Measurements from ENCODE around the gene RWDD1.

The RWDD1 gene

GRCh38 chr6:116586276-116586675 is 15.0 kb downstream of the RWDD1 start:
- Histone ChIP-seq H3K4me1 (ENCODE audit: control insufficient read depth in 2 of 2, insufficient read depth in 1 of 2, low read depth in 1 of 2, low read length in 2 of 2) (no peaks in the 10 kb centered on the region), H3K18ac (ENCODE audit: low read length) (no peak overlapping the region), H3K9me3 (replicated peaks in 1 of 2; ENCODE audit: control insufficient read depth in 2 of 2, insufficient read depth in 1 of 2, low read depth in 1 of 2, low read length in 2 of 2) (no peaks in the 10 kb centered on the region), H3K4me2 (ENCODE audit: insufficient read depth, low read length, poor library complexity, severe bottlenecking) (no peak overlapping the region), H2BK5ac (ENCODE audit: low read length) (no peak overlapping the region), H2BK12ac (ENCODE audit: low read length) (no peak overlapping the region), H2AFZ (ENCODE audit: low read length) (no peak overlapping the region), H3K9ac (ENCODE audit: low read depth, low read length, poor library complexity) (no peak overlapping the region), H4K91ac (ENCODE audit: low read depth, low read length, poor library complexity) (no peak overlapping the region), H2BK15ac (ENCODE audit: low read length) (no peak overlapping the region), H4K8ac (ENCODE audit: low read depth, low read length) (no peak overlapping the region), H3K27ac (replicated peaks; ENCODE audit: low read length) (no peak overlapping the region), H3K4ac (ENCODE audit: low read length) (no peak overlapping the region), H2AK5ac (ENCODE audit: low read depth, low read length) (no peak overlapping the region), H3K79me1 (ENCODE audit: low read depth, low read length) (no peaks in the 10 kb centered on the region), H3K27me3 (ENCODE audit: control insufficient read depth in 3 of 3, insufficient read depth in 3 of 3, low read depth in 1 of 3, low read length in 3 of 3) (no peaks in the 10 kb centered on the region), H2BK120ac (ENCODE audit: low read depth, low read length) (no peak overlapping the region), H3K14ac (ENCODE audit: low read length) (no peak overlapping the region), H3K23ac (ENCODE audit: low read depth, low read length, poor library complexity) (no peak overlapping the region), H3K36me3 (replicated peaks in 1 of 2; ENCODE audit: control insufficient read depth in 2 of 2, insufficient read depth in 2 of 2, low read length in 2 of 2) (peaks cover 2 to 95% of the 10 kb centered on the region in 2 donors), H3K4me3 (ENCODE audit: low read length in 2 of 2) (no peak overlapping the region)
- DNase-seq (ENCODE audit: low spot score): no peak

DNA sequence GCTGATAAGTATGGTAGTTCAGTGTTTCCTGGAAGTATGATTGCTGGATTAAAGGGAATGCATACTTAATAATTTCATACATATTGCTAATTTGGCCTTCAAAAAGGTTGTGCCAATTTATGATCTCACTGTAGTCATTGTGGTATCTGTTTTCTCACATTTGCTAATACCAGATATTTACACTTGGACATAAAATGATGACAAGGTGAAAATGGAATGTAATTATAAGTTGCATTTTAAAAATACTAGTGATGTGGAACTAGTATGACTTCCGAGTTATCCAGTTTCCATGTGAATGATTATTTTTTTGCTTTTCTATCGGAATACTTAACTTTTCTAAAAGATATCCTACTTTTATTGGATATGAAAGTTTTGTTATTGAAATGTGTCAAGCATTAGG is 15.4 kb downstream of the RWDD1 start:
- H3K18ac ChIP-seq (ENCODE audit: low read length): no peak overlapping the region
- H3K27me3 ChIP-seq (ENCODE audit: control insufficient read depth in 3 of 3, insufficient read depth in 3 of 3, low read depth in 1 of 3, low read length in 3 of 3): no peaks in the 10 kb centered on the region
- H2BK12ac ChIP-seq (ENCODE audit: low read length): no peak overlapping the region
- no peak overlapping the region for H3K9ac ChIP-seq (ENCODE audit: low read depth, low read length, poor library complexity)
- no peak overlapping the region for H3K23ac ChIP-seq (ENCODE audit: low read depth, low read length, poor library complexity)
- no peak overlapping the region for H4K8ac ChIP-seq (ENCODE audit: low read depth, low read length)
- WGBS, 2 donors (ENCODE audit: extremely low coverage in 2 of 2, insufficient read length in 2 of 2, insufficient replicate concordance in 1 of 2): no CpG with 5 or more reads among the region's 2 CpGs
- no peak overlapping the region for H2BK5ac ChIP-seq (ENCODE audit: low read length)
- no peak overlapping the region for H3K4ac ChIP-seq (ENCODE audit: low read length)
- no peak overlapping the region for H3K27ac ChIP-seq (replicated peaks; ENCODE audit: low read length)
- no peak overlapping the region for H4K91ac ChIP-seq (ENCODE audit: low read depth, low read length, poor library complexity)
- no peak overlapping the region for H2BK15ac ChIP-seq (ENCODE audit: low read length)
- H3K4me2 ChIP-seq (ENCODE audit: insufficient read depth, low read length, poor library complexity, severe bottlenecking): no peak overlapping the region
- H3K36me3 ChIP-seq (replicated peaks in 1 of 2; ENCODE audit: control insufficient read depth in 2 of 2, insufficient read depth in 2 of 2, low read length in 2 of 2): peaks cover 4 to 95% of the 10 kb centered on the region in 2 donors
- no peak overlapping the region for H2AK5ac ChIP-seq (ENCODE audit: low read depth, low read length)
- H3K79me1 ChIP-seq (ENCODE audit: low read depth, low read length): no peaks in the 10 kb centered on the region
- H3K9me3 ChIP-seq (replicated peaks in 1 of 2; ENCODE audit: control insufficient read depth in 2 of 2, insufficient read depth in 1 of 2, low read depth in 1 of 2, low read length in 2 of 2): no peaks in the 10 kb centered on the region
- H2BK120ac ChIP-seq (ENCODE audit: low read depth, low read length): no peak overlapping the region
- no peaks in the 10 kb centered on the region for H3K4me1 ChIP-seq (ENCODE audit: control insufficient read depth in 2 of 2, insufficient read depth in 1 of 2, low read depth in 1 of 2, low read length in 2 of 2)
- no peak overlapping the region for H2AFZ ChIP-seq (ENCODE audit: low read length)
- no peak overlapping the region for H3K4me3 ChIP-seq (ENCODE audit: low read length in 2 of 2)
- H3K14ac ChIP-seq (ENCODE audit: low read length): no peak overlapping the region
- no peak for DNase-seq (ENCODE audit: low spot score)

GRCh38 chr6:116595247-116595646 is 23.9 kb downstream of the RWDD1 start:
- no CpG with 5 or more reads among the region's 3 CpGs for WGBS, 2 donors (ENCODE audit: extremely low coverage in 2 of 2, insufficient read length in 2 of 2, insufficient replicate concordance in 1 of 2)
- Histone ChIP-seq H3K23ac (ENCODE audit: low read depth, low read length, poor library complexity) (no peak overlapping the region), H3K4me3 (ENCODE audit: low read length in 2 of 2) (no peak overlapping the region), H3K4ac (ENCODE audit: low read length) (no peak overlapping the region), H2BK15ac (ENCODE audit: low read length) (no peak overlapping the region), H3K36me3 (replicated peaks in 1 of 2; ENCODE audit: control insufficient read depth in 2 of 2, insufficient read depth in 2 of 2, low read length in 2 of 2) (peaks cover 6 to 52% of the 10 kb centered on the region in 2 donors), H3K79me1 (ENCODE audit: low read depth, low read length) (no peaks in the 10 kb centered on the region), H4K8ac (ENCODE audit: low read depth, low read length) (no peak overlapping the region), H3K9me3 (replicated peaks in 1 of 2; ENCODE audit: control insufficient read depth in 2 of 2, insufficient read depth in 1 of 2, low read depth in 1 of 2, low read length in 2 of 2) (no peaks in the 10 kb centered on the region), H2BK12ac (ENCODE audit: low read length) (no peak overlapping the region), H3K18ac (ENCODE audit: low read length) (no peak overlapping the region), H3K9ac (ENCODE audit: low read depth, low read length, poor library complexity) (no peak overlapping the region), H2AFZ (ENCODE audit: low read length) (no peak overlapping the region), H2BK5ac (ENCODE audit: low read length) (no peak overlapping the region), H2AK5ac (ENCODE audit: low read depth, low read length) (no peak overlapping the region), H3K4me2 (ENCODE audit: insufficient read depth, low read length, poor library complexity, severe bottlenecking) (no peak overlapping the region), H3K14ac (ENCODE audit: low read length) (no peak overlapping the region), H4K91ac (ENCODE audit: low read depth, low read length, poor library complexity) (no peak overlapping the region), H3K27ac (replicated peaks; ENCODE audit: low read length) (no peak overlapping the region), H3K4me1 (ENCODE audit: control insufficient read depth in 2 of 2, insufficient read depth in 1 of 2, low read depth in 1 of 2, low read length in 2 of 2) (no peaks in the 10 kb centered on the region), H2BK120ac (ENCODE audit: low read depth, low read length) (no peak overlapping the region), H3K27me3 (ENCODE audit: control insufficient read depth in 3 of 3, insufficient read depth in 3 of 3, low read depth in 1 of 3, low read length in 3 of 3) (no peaks in the 10 kb centered on the region)
- DNase-seq (ENCODE audit: low spot score): no peak

- no peak overlapping the region for H2BK120ac ChIP-seq (ENCODE audit: low read depth, low read length)
- no peaks in the 10 kb centered on the region for H3K27me3 ChIP-seq (ENCODE audit: control insufficient read depth in 3 of 3, insufficient read depth in 3 of 3, low read depth in 1 of 3, low read length in 3 of 3)
- no peak overlapping the region for H2AFZ ChIP-seq (ENCODE audit: low read length)
- H3K4me3 ChIP-seq (ENCODE audit: low read length in 2 of 2): no peak overlapping the region
- no peak overlapping the region for H2BK12ac ChIP-seq (ENCODE audit: low read length)
- H2BK5ac ChIP-seq (ENCODE audit: low read length): no peak overlapping the region
- H3K79me1 ChIP-seq (ENCODE audit: low read depth, low read length): no peaks in the 10 kb centered on the region
- no peak overlapping the region for H2BK15ac ChIP-seq (ENCODE audit: low read length)
- no peak overlapping the region for H2AK5ac ChIP-seq (ENCODE audit: low read depth, low read length)
- no peak overlapping the region for H4K8ac ChIP-seq (ENCODE audit: low read depth, low read length)
- no peak overlapping the region for H4K91ac ChIP-seq (ENCODE audit: low read depth, low read length, poor library complexity)
- no CpG with 5 or more reads among the region's 4 CpGs for WGBS, 2 donors (ENCODE audit: extremely low coverage in 2 of 2, insufficient read length in 2 of 2, insufficient replicate concordance in 1 of 2)
- H3K27ac ChIP-seq (replicated peaks; ENCODE audit: low read length): no peak overlapping the region
- H3K9ac ChIP-seq (ENCODE audit: low read depth, low read length, poor library complexity): no peak overlapping the region
- no peak overlapping the region for H3K23ac ChIP-seq (ENCODE audit: low read depth, low read length, poor library complexity)
- no peaks in the 10 kb centered on the region for H3K4me1 ChIP-seq (ENCODE audit: control insufficient read depth in 2 of 2, insufficient read depth in 1 of 2, low read depth in 1 of 2, low read length in 2 of 2)
- DNase-seq (ENCODE audit: low spot score): peak; percentile 29
- no peak overlapping the region for H3K4me2 ChIP-seq (ENCODE audit: insufficient read depth, low read length, poor library complexity, severe bottlenecking)
- no peak overlapping the region for H3K14ac ChIP-seq (ENCODE audit: low read length)
- H3K4ac ChIP-seq (ENCODE audit: low read length): no peak overlapping the region
- H3K9me3 ChIP-seq (replicated peaks in 1 of 2; ENCODE audit: control insufficient read depth in 2 of 2, insufficient read depth in 1 of 2, low read depth in 1 of 2, low read length in 2 of 2): no peaks in the 10 kb centered on the region
- H3K36me3 ChIP-seq (replicated peaks in 1 of 2; ENCODE audit: control insufficient read depth in 2 of 2, insufficient read depth in 2 of 2, low read length in 2 of 2): peaks cover 4 to 36% of the 10 kb centered on the region in 2 donors
- H3K18ac ChIP-seq (ENCODE audit: low read length): no peak overlapping the region
Measured at GRCh38 chr6:116596815-116597214, 25.5 kb downstream of the RWDD1 start.
